Measurements from ENCODE around the gene ABHD2.

The ABHD2 gene

DNA sequence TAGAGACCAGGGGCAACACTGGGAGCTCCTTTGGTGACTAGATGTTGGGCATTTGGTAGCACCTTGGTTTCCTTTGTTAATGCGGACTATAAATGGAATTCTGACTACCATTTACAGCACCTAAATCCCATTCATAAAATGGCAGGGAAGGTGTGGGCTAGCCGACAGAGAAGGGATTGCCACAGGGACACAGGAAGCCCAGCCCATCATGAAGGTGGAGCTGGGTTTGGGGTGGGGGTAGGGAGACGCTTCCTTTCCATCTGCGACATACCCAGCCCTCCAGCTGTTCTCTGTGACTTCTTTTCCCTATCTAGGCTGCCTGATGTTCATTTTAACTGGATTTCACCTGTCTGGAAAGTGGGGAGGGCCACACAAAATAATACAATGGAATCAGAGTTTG, 21.0 kb downstream of the ABHD2 start (continued):
- TF ChIP-seq, protein P1, sequence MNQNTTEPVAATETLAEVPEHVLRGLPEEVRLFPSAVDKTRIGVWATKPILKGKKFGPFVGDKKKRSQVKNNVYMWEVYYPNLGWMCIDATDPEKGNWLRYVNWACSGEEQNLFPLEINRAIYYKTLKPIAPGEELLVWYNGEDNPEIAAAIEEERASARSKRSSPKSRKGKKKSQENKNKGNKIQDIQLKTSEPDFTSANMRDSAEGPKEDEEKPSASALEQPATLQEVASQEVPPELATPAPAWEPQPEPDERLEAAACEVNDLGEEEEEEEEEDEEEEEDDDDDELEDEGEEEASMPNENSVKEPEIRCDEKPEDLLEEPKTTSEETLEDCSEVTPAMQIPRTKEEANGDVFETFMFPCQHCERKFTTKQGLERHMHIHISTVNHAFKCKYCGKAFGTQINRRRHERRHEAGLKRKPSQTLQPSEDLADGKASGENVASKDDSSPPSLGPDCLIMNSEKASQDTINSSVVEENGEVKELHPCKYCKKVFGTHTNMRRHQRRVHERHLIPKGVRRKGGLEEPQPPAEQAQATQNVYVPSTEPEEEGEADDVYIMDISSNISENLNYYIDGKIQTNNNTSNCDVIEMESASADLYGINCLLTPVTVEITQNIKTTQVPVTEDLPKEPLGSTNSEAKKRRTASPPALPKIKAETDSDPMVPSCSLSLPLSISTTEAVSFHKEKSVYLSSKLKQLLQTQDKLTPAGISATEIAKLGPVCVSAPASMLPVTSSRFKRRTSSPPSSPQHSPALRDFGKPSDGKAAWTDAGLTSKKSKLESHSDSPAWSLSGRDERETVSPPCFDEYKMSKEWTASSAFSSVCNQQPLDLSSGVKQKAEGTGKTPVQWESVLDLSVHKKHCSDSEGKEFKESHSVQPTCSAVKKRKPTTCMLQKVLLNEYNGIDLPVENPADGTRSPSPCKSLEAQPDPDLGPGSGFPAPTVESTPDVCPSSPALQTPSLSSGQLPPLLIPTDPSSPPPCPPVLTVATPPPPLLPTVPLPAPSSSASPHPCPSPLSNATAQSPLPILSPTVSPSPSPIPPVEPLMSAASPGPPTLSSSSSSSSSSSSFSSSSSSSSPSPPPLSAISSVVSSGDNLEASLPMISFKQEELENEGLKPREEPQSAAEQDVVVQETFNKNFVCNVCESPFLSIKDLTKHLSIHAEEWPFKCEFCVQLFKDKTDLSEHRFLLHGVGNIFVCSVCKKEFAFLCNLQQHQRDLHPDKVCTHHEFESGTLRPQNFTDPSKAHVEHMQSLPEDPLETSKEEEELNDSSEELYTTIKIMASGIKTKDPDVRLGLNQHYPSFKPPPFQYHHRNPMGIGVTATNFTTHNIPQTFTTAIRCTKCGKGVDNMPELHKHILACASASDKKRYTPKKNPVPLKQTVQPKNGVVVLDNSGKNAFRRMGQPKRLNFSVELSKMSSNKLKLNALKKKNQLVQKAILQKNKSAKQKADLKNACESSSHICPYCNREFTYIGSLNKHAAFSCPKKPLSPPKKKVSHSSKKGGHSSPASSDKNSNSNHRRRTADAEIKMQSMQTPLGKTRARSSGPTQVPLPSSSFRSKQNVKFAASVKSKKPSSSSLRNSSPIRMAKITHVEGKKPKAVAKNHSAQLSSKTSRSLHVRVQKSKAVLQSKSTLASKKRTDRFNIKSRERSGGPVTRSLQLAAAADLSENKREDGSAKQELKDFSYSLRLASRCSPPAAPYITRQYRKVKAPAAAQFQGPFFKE (tag by site-specific recombination; IDR thresholded peaks at IDR 0.05; ENCODE audit: borderline replicate concordance): no peak
- TF ChIP-seq PRDM1 (tag by site-specific recombination; IDR thresholded peaks at IDR 0.05) (no peak), ZEB2 (tag by site-specific recombination; IDR thresholded peaks at IDR 0.05) (no peak), ZNF16 (tag by site-specific recombination; IDR thresholded peaks at IDR 0.05; ENCODE audit: low read depth) (no peak), SCRT1 (tag by site-specific recombination; IDR thresholded peaks at IDR 0.05; ENCODE audit: borderline replicate concordance) (no peak), BCL11A (tag by site-specific recombination; IDR thresholded peaks at IDR 0.05; ENCODE audit: low read depth) (no peak)
- TF ChIP-seq, protein P2, sequence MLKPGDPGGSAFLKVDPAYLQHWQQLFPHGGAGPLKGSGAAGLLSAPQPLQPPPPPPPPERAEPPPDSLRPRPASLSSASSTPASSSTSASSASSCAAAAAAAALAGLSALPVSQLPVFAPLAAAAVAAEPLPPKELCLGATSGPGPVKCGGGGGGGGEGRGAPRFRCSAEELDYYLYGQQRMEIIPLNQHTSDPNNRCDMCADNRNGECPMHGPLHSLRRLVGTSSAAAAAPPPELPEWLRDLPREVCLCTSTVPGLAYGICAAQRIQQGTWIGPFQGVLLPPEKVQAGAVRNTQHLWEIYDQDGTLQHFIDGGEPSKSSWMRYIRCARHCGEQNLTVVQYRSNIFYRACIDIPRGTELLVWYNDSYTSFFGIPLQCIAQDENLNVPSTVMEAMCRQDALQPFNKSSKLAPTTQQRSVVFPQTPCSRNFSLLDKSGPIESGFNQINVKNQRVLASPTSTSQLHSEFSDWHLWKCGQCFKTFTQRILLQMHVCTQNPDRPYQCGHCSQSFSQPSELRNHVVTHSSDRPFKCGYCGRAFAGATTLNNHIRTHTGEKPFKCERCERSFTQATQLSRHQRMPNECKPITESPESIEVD (tag by site-specific recombination; IDR thresholded peaks at IDR 0.05): no peak

- Histone ChIP-seq H3K27ac (ENCODE audit: extremely low read depth, low read depth, low read length) (no peak overlapping the region), H3K4me3 (ENCODE audit: low read depth, low read length) (no peak overlapping the region), H3K9me3 (ENCODE audit: control insufficient read depth, insufficient read depth, low read depth, low read length) (no peaks in the 10 kb centered on the region), H3K36me3 (ENCODE audit: control insufficient read depth in 2 of 2, insufficient read depth in 1 of 2, low read length in 2 of 2) (peaks cover 8 to 9% of the 10 kb centered on the region in 2 experiments; a peak in 2 of 3 replicates), H3K4me1 (ENCODE audit: control insufficient read depth, insufficient read depth, low read length) (peaks cover 4% of the 10 kb centered on the region)
- TF ChIP-seq ZNF501 (tag by site-specific recombination; IDR thresholded peaks at IDR 0.05) (no peak), ZNF184 (tag by site-specific recombination; IDR thresholded peaks at IDR 0.05) (no peak), TRIM28 (IDR thresholded peaks at IDR 0.05; ENCODE audit: borderline replicate concordance, low read length) (no peak)
- ChIA-PET CTCF (interaction anchor here (0.6 kb wide), 1 partner anchor 1341 kb away, joined by 6 read pairs; no protein-coding TSS in a partner anchor), POLR2A (interaction anchor here (1.5 kb wide), 1 partner anchor 22 kb away, joined by 4 read pairs; the partner anchor contains the start of gene ABHD2)
Measured at GRCh38 chr15:89110060-89110459, 21.8 kb downstream of the ABHD2 start.

DNA sequence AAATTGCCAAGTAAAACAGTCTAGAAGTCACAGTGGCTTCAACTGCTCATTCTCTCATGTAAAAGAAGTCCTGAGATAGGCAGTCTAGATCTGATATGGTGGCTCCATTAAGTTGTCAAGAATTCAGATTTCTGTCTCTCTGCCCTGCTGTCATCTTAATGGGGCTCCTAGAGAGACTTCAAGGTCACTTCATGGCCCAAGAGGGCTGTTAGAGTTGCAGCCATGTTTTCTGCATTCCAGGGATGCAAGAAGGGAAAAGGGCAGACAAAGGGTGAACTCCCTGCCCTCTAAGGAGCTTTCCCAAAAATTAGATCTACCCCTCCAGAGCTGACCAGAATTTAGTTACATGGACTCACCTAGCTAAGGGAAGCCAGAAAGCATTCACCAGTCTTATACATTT, 23.1 kb downstream of the ABHD2 start:
- H3K36me3 ChIP-seq (ENCODE audit: control insufficient read depth in 2 of 2, insufficient read depth in 1 of 2, low read length in 2 of 2): peaks cover 8 to 14% of the 10 kb centered on the region in 2 experiments; a peak in 2 of 3 replicates
- CTCF ChIA-PET: interaction anchor here (0.7 to 4.0 kb wide), 7 partner anchors 9 to 66 kb away, joined by 3 to 31 read pairs (median 4); partner anchors contain the start of gene ABHD2

More for the DNA sequence above, 23.1 kb downstream of the ABHD2 start:
- TF ChIP-seq ZNF114 (tag by site-specific recombination; IDR thresholded peaks at IDR 0.05): no peak
- no peak for TF ChIP-seq ZNF221 (tag by site-specific recombination; IDR thresholded peaks at IDR 0.05; ENCODE audit: borderline replicate concordance)
- TF ChIP-seq ZNF473 (tag by site-specific recombination; IDR thresholded peaks at IDR 0.05): no peak
- no peak for TF ChIP-seq GLIS1 (tag by site-specific recombination; IDR thresholded peaks at IDR 0.05)
- TF ChIP-seq HOXA7 (CRISPR knock-in tag; IDR thresholded peaks at IDR 0.05; ENCODE audit: borderline replicate concordance): no peak
- no peak for TF ChIP-seq ZNF707 (tag by site-specific recombination; IDR thresholded peaks at IDR 0.05)
- TF ChIP-seq BCL11A (tag by site-specific recombination; IDR thresholded peaks at IDR 0.05; ENCODE audit: low read depth): no peak
- no peak for TF ChIP-seq GLI4 (tag by site-specific recombination; IDR thresholded peaks at IDR 0.05)
- TF ChIP-seq, protein P3, sequence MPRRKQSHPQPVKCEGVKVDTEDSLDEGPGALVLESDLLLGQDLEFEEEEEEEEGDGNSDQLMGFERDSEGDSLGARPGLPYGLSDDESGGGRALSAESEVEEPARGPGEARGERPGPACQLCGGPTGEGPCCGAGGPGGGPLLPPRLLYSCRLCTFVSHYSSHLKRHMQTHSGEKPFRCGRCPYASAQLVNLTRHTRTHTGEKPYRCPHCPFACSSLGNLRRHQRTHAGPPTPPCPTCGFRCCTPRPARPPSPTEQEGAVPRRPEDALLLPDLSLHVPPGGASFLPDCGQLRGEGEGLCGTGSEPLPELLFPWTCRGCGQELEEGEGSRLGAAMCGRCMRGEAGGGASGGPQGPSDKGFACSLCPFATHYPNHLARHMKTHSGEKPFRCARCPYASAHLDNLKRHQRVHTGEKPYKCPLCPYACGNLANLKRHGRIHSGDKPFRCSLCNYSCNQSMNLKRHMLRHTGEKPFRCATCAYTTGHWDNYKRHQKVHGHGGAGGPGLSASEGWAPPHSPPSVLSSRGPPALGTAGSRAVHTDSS (tag by site-specific recombination; IDR thresholded peaks at IDR 0.05): no peak
- no peaks in the 10 kb centered on the region for H3K9me3 ChIP-seq (ENCODE audit: control insufficient read depth, insufficient read depth, low read depth, low read length)
- POLR2A ChIA-PET: interaction anchor here (1.5 kb wide), 1 partner anchor 23 kb away, joined by 4 read pairs; the partner anchor contains the start of gene ABHD2
- no peak overlapping the region for H3K4me3 ChIP-seq (ENCODE audit: low read depth, low read length)
- no peak overlapping the region for H3K27ac ChIP-seq (ENCODE audit: extremely low read depth, low read depth, low read length)
- H3K4me1 ChIP-seq (ENCODE audit: control insufficient read depth, insufficient read depth, low read length): no peaks in the 10 kb centered on the region; the same call in 1 of the 2 replicates

All from HEK293 (cell line).